Ovary (tissue), 9 donors: ENCODE data around the gene AATK. TPM values are rescaled to one million over a fixed set of nuclear protein-coding genes. Genes with fewer than 3 reads are reported as not detected.

Experiments used
- DNase-seq, 5 donors: peaks; one replicate each; pipeline ENCODE4 v3.0.0-alpha.2; 2019 to 2020
- H3K27ac ChIP-seq, 2 donors: fragments of 200-600 bp; one replicate each; pipeline versions ENCODE4 v1.5.1 to v1.8.0; 2019 to 2022
- H3K27me3 ChIP-seq: fragments of 200-600 bp; one replicate; pipeline ENCODE4 v1.8.0; 2022
- H3K36me3 ChIP-seq: fragments of 200-600 bp; sonication (generic); one replicate; pipeline ENCODE4 v1.5.1; 2019
- H3K4me1 ChIP-seq: one replicate; pipeline ENCODE4 v1.8.1; 2013; ENCODE audit warnings: mild to moderate bottlenecking, moderate library complexity; ENCODE audit not compliant: insufficient read depth
- H3K4me3 ChIP-seq: fragments of 200-600 bp; sonication (generic); one replicate; pipeline ENCODE4 v1.5.1; 2017
- H3K9me3 ChIP-seq, 2 donors: fragments of 200-600 bp in 1 of 2; sonication (generic) in 1 of 2; one replicate each; pipeline versions ENCODE4 v1.5.1 to v1.8.1; 2013 to 2019; ENCODE audit warnings: mild to moderate bottlenecking in 1 of 2, moderate library complexity in 1 of 2
- EP300 ChIP-seq: sonication (generic); formaldehyde crosslinking; IDR thresholded peaks from one replicate; pipeline ENCODE4 v1.6.1; 2017; ENCODE audit warnings: antibody characterized with exemption
- POLR2A ChIP-seq: fragments of 450-650 bp; IDR thresholded peaks from one replicate; pipeline ENCODE4 v1.6.1; 2017; ENCODE audit warnings: antibody characterized with exemption, mild to moderate bottlenecking, moderate library complexity
- WGBS, 3 donors: extraction: QIAGEN DNeasy Blood & Tissue Kit in 1 of 3; methylation state at CpG; one replicate each; pipeline versions ENCODE4 v1.1.5 to v1.1.7; 2013 to 2017; 5-methylcytosine and 5-hydroxymethylcytosine counted together
- intact Hi-C, 4 donors: fragments of 100-400 bp; cut with DNase I; formaldehyde crosslinking; loops; one replicate each; pipeline versions ENCODE4 v1.11.0 to v1.15.1; 2022 to 2023
- polyA plus RNA-seq, 2 donors: library from polyadenylated mRNA; stranded (reverse); fragments of 200-250 nt in 1 of 2; fragments of 350-450 nt in 1 of 2; fragmentation: Illumina TruSeq in 1 of 2; extraction: RNeasy Lipid Tissue Mini Kit (QIAGEN cat#74804) in 1 of 2; gene quantifications; one replicate each; pipeline ENCODE4 v1.2.3, GENCODE V29; 2013 to 2014
- total RNA-seq, 7 donors: library from RNA; depleted of rRNA in 2 of 7; stranded (reverse); fragments of >200 nt in 2 of 7; fragmentation: NEBNext Ultra II Directional in 3 of 7; extraction: Animal tissue kit (Norgen Biotek cat#: 25700) in 3 of 7; gene quantifications; one replicate each; pipeline versions ENCODE4 v1.1.0 to v1.2.4, GENCODE V29; 2016 to 2023
- TF ChIP-seq, protein P1 (sequence below), 3 donors: fragments of 450-650 bp in 2 of 3; fragments of 200-600 bp in 1 of 3; IDR thresholded peaks; one replicate each; pipeline versions ENCODE4 v1.5.1 to v1.8.0; 2016 to 2022; ENCODE audit warnings: antibody characterized with exemption in 3 of 3, mild to moderate bottlenecking in 1 of 3
- donor health status: DM: no; HTN: no; CAD: no; lungs with moderate emphysema.
- donor health status: DM: no; HTN: no; CAD: no.
- donor health status: Bipolar disorder and iron deficiency.
- donor health status: DM: yes; HTN: yes; CAD: no.
- donor health status: DM: no; HTN: no; CAD: no.
- donor health status: DM: yes; HTN: yes; CAD: no.

Gene AATK
- total and polyA plus RNA-seq, 9 donors: 0.23 to 3.1 (median 1.5) TPM

GRCh38 chr17:81159611-81160265, 6.3 kb downstream of the AATK start:
- intact Hi-C loops: no loop called here
- H3K27ac ChIP-seq: no peak overlapping the region
- no peaks in the 10 kb centered on the region for H3K27me3 ChIP-seq
- no peaks in the 10 kb centered on the region for H3K9me3 ChIP-seq
- peaks cover 5% of the 10 kb centered on the region for H3K4me1 ChIP-seq
- DNase-seq: no peak
- TF ChIP-seq EP300 (no peak), POLR2A (no peak)
- TF ChIP-seq, protein P1, sequence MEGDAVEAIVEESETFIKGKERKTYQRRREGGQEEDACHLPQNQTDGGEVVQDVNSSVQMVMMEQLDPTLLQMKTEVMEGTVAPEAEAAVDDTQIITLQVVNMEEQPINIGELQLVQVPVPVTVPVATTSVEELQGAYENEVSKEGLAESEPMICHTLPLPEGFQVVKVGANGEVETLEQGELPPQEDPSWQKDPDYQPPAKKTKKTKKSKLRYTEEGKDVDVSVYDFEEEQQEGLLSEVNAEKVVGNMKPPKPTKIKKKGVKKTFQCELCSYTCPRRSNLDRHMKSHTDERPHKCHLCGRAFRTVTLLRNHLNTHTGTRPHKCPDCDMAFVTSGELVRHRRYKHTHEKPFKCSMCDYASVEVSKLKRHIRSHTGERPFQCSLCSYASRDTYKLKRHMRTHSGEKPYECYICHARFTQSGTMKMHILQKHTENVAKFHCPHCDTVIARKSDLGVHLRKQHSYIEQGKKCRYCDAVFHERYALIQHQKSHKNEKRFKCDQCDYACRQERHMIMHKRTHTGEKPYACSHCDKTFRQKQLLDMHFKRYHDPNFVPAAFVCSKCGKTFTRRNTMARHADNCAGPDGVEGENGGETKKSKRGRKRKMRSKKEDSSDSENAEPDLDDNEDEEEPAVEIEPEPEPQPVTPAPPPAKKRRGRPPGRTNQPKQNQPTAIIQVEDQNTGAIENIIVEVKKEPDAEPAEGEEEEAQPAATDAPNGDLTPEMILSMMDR (IDR thresholded peaks at IDR 0.05): no peak
- WGBS, 3 donors: 26 to 40% (median 40%) methylated on average over 21 to 25 of the region's 25 CpGs
- no peaks in the 10 kb centered on the region for H3K36me3 ChIP-seq
- H3K4me3 ChIP-seq: no peak overlapping the region

- Histone ChIP-seq H3K9me3 (no peaks in the 10 kb centered on the region), H3K27me3 (no peaks in the 10 kb centered on the region), H3K36me3 (no peaks in the 10 kb centered on the region), H3K4me1 (peaks cover 5% of the 10 kb centered on the region), H3K4me3 (no peak overlapping the region), H3K27ac (no peak overlapping the region)
- intact Hi-C loops: no loop called here
- 88 to 93% (median 92%) methylated on average over 42 to 43 of the region's 43 CpGs for WGBS, 3 donors
- TF ChIP-seq POLR2A (no peak), EP300 (no peak)
- TF ChIP-seq, protein P1 (IDR thresholded peaks at IDR 0.05): no peak
- DNase-seq: no peak
These were observed 7.1 kb downstream of the AATK start for GRCh38 chr17:81158688-81159590.

DNA sequence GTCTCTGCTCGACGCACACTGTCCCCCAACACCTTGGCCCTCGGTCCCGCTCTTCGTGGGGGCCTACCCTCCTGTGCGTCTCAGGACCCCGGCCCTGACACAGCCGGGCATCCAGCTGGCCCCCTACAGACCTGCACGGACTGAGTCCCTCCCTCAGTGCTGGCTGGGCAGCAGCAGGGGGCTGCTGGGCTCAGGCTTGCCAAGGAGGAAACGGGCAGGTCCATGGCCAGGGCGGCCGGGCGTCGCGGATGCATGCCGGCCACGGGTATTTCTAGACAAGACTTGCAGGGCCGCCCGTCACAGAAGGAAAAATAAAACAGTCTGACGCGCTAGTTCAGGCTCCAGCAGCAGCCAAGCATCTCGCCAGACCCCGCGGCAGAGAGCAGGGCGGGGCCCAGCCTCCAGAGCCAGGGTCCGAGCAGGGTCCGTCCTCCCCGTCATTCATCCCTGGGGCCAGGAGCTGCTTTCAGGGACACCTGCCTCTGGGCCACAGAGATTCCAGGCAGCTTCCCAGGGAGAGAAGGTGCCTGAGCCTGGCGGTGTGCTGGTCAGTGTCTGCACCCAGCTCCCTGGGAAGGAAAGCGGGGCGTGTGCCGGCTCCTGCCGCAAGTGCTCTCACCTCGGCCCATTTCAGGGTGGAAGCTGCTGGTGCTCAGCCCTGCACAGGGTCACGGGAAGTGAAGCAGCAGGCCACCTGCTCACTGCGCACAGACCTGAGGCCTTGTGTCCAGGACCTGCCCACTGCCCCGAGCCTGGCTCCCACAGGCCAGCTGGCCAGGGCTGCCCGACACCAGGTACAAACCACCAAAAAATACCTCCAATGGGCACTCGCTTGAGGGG, 8.0 kb downstream of the AATK start:
- Histone ChIP-seq H3K9me3 (no peaks in the 10 kb centered on the region), H3K27ac (no peak overlapping the region), H3K27me3 (no peaks in the 10 kb centered on the region), H3K36me3 (no peaks in the 10 kb centered on the region), H3K4me3 (no peak overlapping the region), H3K4me1 (peaks cover 5% of the 10 kb centered on the region)
- no peak for DNase-seq
- no peak for TF ChIP-seq EP300
- TF ChIP-seq POLR2A: no peak
- TF ChIP-seq, protein P1 (IDR thresholded peaks at IDR 0.05): no peak
- 86 to 92% (median 91%) methylated on average over 39 of the region's 39 CpGs for WGBS, 3 donors
- intact Hi-C loops: no loop called here
